Retinal pigment epithelial cell (primary cell): ENCODE measurements around the gene SLCO2A1.

ENCODE experiments used
- DNase-seq: peaks from one replicate; pipeline ENCODE4 v3.0.0-alpha.2; 2010; ENCODE audit warnings: low read depth
- H3K4me3 ChIP-seq: 2 replicates; pipeline ENCODE4 v1.5.1; 2011; ENCODE audit warnings: mild to moderate bottlenecking, low read length, control low read depth, moderate library complexity
- TF ChIP-seq, protein P1 (sequence below): conservative IDR thresholded peaks from 2 replicates; pipeline ENCODE4 v1.5.1; 2011; ENCODE audit warnings: low read depth, low read length, control low read depth, inconsistent platforms

Gene SLCO2A1

DNA sequence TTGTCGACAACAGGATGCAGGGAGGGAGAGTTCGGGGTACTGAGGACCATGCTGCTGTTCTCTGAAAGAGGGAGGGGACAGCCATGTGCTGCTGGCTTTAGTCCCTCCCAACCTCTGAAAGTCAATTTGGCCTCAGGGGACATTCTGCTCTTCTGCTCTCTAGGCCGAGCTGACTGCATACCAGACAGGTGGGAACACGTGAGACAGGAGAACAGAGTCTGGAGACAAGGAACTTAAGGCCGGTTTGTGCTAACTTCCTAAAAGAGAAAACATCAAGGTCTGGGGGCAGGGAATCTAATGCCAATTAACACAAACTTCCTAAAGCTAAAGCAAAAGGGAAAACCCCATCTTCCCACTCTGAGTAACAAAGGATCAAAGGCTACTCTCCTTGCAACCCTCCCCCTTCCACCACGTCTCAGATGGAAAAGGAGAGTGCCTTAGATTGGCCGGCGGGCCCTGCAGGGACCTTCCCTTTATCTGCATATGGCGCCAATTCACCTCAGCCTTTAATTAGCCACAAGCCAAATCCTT, 41.0 kb downstream of the SLCO2A1 start:
- TF ChIP-seq, protein P1, sequence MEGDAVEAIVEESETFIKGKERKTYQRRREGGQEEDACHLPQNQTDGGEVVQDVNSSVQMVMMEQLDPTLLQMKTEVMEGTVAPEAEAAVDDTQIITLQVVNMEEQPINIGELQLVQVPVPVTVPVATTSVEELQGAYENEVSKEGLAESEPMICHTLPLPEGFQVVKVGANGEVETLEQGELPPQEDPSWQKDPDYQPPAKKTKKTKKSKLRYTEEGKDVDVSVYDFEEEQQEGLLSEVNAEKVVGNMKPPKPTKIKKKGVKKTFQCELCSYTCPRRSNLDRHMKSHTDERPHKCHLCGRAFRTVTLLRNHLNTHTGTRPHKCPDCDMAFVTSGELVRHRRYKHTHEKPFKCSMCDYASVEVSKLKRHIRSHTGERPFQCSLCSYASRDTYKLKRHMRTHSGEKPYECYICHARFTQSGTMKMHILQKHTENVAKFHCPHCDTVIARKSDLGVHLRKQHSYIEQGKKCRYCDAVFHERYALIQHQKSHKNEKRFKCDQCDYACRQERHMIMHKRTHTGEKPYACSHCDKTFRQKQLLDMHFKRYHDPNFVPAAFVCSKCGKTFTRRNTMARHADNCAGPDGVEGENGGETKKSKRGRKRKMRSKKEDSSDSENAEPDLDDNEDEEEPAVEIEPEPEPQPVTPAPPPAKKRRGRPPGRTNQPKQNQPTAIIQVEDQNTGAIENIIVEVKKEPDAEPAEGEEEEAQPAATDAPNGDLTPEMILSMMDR = no peak
- no peak for DNase-seq
- H3K4me3 ChIP-seq = no peak overlapping the region

DNA sequence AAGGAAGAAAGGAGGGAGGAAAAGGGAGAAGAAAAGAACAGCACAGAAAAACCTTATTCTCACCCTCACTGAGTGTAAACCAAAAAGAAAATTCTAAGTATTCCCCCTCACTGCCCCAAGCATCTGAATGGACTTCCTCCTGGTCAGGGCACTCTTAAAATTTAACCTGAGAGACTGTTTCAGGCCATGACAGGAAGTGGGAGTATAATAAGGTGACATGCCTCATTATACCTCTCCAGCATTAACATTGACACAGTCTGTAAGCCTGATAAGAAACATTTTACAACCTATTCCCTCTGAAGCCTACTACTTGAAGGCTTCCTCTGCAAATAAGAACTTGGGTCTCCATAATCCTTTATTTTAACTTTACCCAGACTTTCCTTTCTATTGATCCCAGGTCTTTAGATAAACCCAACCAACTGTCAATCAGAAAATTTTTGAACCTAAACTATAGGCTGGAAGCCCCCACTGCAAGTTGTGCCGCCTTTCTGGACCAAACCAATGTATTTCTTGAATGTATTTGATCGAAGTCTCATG, 41.7 kb downstream of the SLCO2A1 start:
- TF ChIP-seq, protein P1 = no peak
- DNase-seq = no peak
- H3K4me3 ChIP-seq = no peak overlapping the region

DNA sequence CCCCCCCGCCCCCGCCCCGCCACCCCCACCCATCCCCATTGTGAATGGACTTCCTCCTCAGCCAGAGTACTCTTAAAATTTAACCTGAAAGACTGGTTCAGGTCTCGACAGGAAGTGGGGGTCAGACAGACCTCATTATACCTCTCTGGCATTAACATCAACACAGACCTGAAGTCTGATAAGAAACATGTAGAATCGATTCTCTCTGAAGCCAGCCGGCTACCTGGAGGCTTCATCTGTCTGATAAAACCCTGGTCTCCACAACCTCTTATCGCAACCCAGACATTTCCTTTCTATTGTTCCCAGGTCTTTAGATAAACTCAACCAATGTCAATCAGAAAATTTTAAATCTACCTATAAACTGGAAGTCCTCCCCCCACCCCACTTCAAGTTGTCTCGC, 42.6 kb downstream of the SLCO2A1 start:
- DNase-seq = no peak
- TF ChIP-seq, protein P1 = no peak
- no peak overlapping the region for H3K4me3 ChIP-seq

DNA sequence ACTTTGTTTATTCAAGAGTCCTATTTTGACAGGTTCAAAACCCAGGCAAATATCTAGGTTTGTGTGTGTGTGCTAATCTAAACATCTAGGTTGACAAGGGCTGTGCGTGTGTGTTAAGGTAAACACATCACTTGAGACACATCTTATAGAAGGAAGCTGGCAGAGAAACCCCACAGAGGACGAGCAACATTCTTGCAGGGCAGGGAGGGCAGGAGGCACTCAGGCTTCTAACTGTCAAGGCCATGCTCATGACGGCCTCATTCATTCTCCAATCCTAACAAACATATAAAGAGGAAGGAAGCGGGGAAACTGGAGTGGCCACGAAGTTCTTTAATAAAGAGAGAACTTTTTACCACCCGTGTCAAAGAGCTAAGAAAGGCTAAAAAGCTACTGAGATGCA, 43.4 kb downstream of the SLCO2A1 start:
- DNase-seq = no peak
- TF ChIP-seq, protein P1 = no peak
- no peak overlapping the region for H3K4me3 ChIP-seq

DNA sequence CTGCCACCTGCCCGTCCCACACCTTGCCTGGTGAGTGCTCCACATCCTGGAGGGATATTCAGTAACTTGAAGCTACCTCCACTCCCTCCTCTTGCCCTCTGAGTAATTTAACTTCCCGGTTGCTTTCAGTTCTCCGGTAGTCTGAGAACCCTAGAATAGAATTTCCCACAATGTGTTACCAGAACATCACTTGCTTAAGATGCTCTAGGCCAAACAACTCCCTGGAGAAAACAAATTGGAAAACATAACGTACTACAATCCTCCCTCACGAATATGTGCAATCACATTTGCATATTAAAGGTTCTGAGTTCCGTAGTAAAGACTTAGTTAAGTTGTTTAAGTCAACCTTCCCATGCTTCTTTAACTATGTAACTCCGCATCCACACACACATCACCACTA, 44.8 kb downstream of the SLCO2A1 start:
- TF ChIP-seq, protein P1 = no peak
- H3K4me3 ChIP-seq = no peak overlapping the region
- no peak for DNase-seq

DNA sequence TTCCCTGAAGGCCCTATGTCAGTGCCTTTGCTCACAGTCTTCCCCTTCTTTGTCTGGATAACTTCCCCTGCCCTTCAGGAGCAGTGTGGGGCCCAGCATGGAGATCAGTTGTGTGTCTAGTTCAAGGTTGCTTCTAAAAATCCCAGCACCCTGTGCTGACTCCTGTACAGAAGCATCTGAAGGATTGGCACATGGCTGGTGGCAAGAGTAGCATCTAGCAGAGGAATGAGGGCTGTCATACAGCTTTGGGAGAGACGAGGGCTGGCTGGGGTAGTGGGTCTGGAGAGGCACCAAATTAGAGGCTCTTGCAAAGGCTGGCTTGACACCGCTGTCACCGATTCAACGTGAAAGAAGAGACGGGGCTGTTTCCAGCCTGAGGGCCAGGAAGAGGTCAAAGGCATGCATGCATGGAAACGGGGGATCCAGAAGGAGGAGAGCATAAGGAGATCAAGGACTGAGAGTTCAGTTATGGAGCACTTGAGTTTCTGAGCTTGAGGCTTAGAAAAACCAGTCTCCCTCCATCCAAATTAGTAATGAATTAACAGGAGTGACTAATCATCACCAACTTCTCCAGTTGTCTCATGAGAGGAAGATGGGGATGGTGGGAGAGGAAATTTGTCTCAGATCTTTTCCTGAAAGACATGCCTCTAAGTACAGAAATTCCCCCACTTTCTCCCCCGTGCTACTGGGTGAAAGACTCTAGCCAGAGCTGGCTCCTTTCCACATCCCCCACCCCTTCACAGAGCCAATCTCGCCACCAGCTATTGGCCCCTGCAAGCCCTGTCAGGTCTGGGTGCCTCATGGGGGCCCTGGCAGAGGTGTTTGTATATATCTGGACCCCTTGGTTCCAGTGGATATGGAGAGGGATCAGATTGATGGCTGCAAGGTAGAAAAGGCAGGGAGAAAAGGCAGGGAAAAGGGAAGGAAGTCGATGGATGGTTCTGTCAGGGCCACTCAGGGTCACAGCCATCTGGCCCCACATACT, 45.9 kb downstream of the SLCO2A1 start:
- no peak for DNase-seq
- H3K4me3 ChIP-seq = no peak overlapping the region
- TF ChIP-seq, protein P1 = no peak
